K562 (cell line): ENCODE results near the gene CHST13. TPM values are rescaled to one million over a fixed set of nuclear protein-coding genes. Genes with fewer than 3 reads are reported as not detected.
A peak's percentile ranks its signal among the peaks of the same experiment; 100 is the strongest.

Source experiments
- ATAC-seq: fragments of 200-7000 bp; cut with Tn5 transposase; 3 replicates; pipeline ENCODE4 v1.9.1; 2020; ENCODE audit warnings: moderate library complexity
- BruUV-seq: library from RNA; stranded (reverse); fragments of 400-500 nt; replicated peaks from 2 replicates; lab custom pipeline; 2021; lab: Mats Ljungman, UMichigan
- CTCF ChIA-PET: fragments of 300-600 bp; formaldehyde crosslinking; extraction: SDS; loops from one replicate; lab custom pipeline; 2021; ENCODE audit warnings: low intra/inter-chr PET ratio; lab: Yijun Ruan, JAX
- POLR2A ChIA-PET: fragments of 300-600, 350-650 bp; sonication (Branson Sonifier 250); formaldehyde crosslinking; extraction: SDS; loops from one replicate; lab custom pipeline; 2021; ENCODE audit warnings: antibody characterized with exemption, inconsistent platforms; lab: Yijun Ruan, JAX
- DNase-seq, 4 experiments: peaks; one replicate each; pipeline versions ENCODE4 v3.0.0 to v3.0.0-alpha.2; 2011 to 2018; ENCODE audit warnings: low spot score in 3 of 4, mixed read lengths in 3 of 4; ENCODE audit errors: extremely low read depth in 1 of 4
- FAIRE-seq: peaks from 2 replicates; lab custom pipeline; 2011; peaks lifted over from hg19 to GRCh38; lab: Jason Lieb, UNC
- H2AFZ ChIP-seq: 2 replicates; pipeline ENCODE4 v1.6.0; 2011; ENCODE audit warnings: low read depth, low read length, control low read depth, inconsistent platforms
- H3K27ac ChIP-seq: fragments of 200-600 bp; 3 replicates; pipeline ENCODE4 v1.8.0; 2011; ENCODE audit warnings: low read depth, mild to moderate bottlenecking, control low read depth, inconsistent platforms, low read length, moderate library complexity, mixed read lengths; ENCODE audit errors: extremely low read depth
- H3K27me3 ChIP-seq, 2 experiments: fragments of 300-600 bp in 1 of 2; 2 replicates in 1 of 2; 3 replicates in 1 of 2; pipeline versions ENCODE4 v1.6.0 to v1.8.0; 2011; ENCODE audit warnings: inconsistent platforms in 2 of 2, low read length in 2 of 2, mild to moderate bottlenecking in 1 of 2, mixed read lengths in 1 of 2, moderate library complexity in 1 of 2; ENCODE audit not compliant: control insufficient read depth in 2 of 2, insufficient read depth in 2 of 2
- H3K36me3 ChIP-seq: fragments of 300-600 bp; 3 replicates; pipeline ENCODE4 v1.8.0; 2011; ENCODE audit warnings: mild to moderate bottlenecking, low read length, inconsistent platforms; ENCODE audit not compliant: control insufficient read depth, insufficient read depth
- H3K4me1 ChIP-seq, 2 experiments: fragments of 200-600 bp in 1 of 2; replicated peaks in 1 of 2; 2 replicates in 1 of 2; 3 replicates in 1 of 2; pipeline versions ENCODE4 v1.5.1 to v1.8.0; 2011; ENCODE audit warnings: inconsistent platforms in 2 of 2, low read length in 2 of 2, mild to moderate bottlenecking in 1 of 2, mixed read lengths in 1 of 2, moderate library complexity in 1 of 2; ENCODE audit not compliant: control insufficient read depth in 2 of 2, insufficient read depth in 2 of 2
- H3K4me2 ChIP-seq: 2 replicates; pipeline ENCODE4 v1.6.1; 2011; ENCODE audit warnings: low read length, control low read depth, inconsistent platforms, mixed read lengths; ENCODE audit not compliant: insufficient read depth
- H3K4me3 ChIP-seq: fragments of 200-600 bp; sonication (generic), shearing (Covaris generic); 2 replicates; pipeline ENCODE4 v1.5.1; 2016; ENCODE audit warnings: control low read depth, inconsistent platforms
- H3K79me2 ChIP-seq: fragments of 200-600 bp; 3 replicates; pipeline ENCODE4 v1.8.0; 2011; ENCODE audit warnings: low read length, inconsistent platforms; ENCODE audit not compliant: control insufficient read depth, insufficient read depth
- H3K9ac ChIP-seq, 2 experiments: 2 replicates each; pipeline versions ENCODE4 v1.6.0 to v1.6.1; 2011; ENCODE audit warnings: low read depth in 2 of 2, low read length in 2 of 2, control low read depth in 1 of 2, inconsistent platforms in 1 of 2, mild to moderate bottlenecking in 1 of 2, mixed read lengths in 1 of 2; ENCODE audit not compliant: insufficient read depth in 1 of 2
- H3K9me1 ChIP-seq: one replicate; pipeline ENCODE4 v1.6.0; 2011; ENCODE audit warnings: inconsistent platforms, mild to moderate bottlenecking, low read length, moderate library complexity; ENCODE audit not compliant: control insufficient read depth, insufficient read depth
- H3K9me3 ChIP-seq: replicated peaks from 2 replicates; pipeline ENCODE4 v1.5.1; 2011; ENCODE audit warnings: low read depth, low read length, inconsistent platforms; ENCODE audit not compliant: control insufficient read depth, insufficient read depth
- H4K20me1 ChIP-seq: replicated peaks from 2 replicates; pipeline ENCODE4 v1.6.1; 2011; ENCODE audit warnings: low read length, inconsistent platforms, mixed read lengths; ENCODE audit not compliant: control insufficient read depth, insufficient read depth
- E2F3 ChIP-seq: fragments of 250-450 bp; sonication (Bioruptor Pico); IDR thresholded peaks from 2 replicates; pipeline ENCODE4 v1.4.0; 2020; ENCODE audit warnings: mild to moderate bottlenecking
- FOXK1 ChIP-seq: sonication (generic); formaldehyde crosslinking; IDR thresholded peaks from 2 replicates; pipeline ENCODE4 v1.8.0; 2022; ENCODE audit warnings: missing genetic modification reagents, mild to moderate bottlenecking, borderline replicate concordance
- RFX1 ChIP-seq: fragments of 450-650 bp; IDR thresholded peaks from 2 replicates; pipeline ENCODE4 v1.6.1; 2016; ENCODE audit warnings: mild to moderate bottlenecking, moderate library complexity
- THAP12 ChIP-seq: fragments of 250-450 bp; sonication (Bioruptor Pico); IDR thresholded peaks from 2 replicates; pipeline ENCODE4 v1.9.0; 2021; ENCODE audit warnings: mild to moderate bottlenecking, inconsistent platforms
- ZBED1 ChIP-seq: IDR thresholded peaks from 2 replicates; pipeline ENCODE4 v1.6.1; 2014
- ZNF696 ChIP-seq: fragments of 250-450 bp; sonication (Bioruptor Pico); conservative IDR thresholded peaks from 2 replicates; pipeline ENCODE4 v1.4.0; 2020; ENCODE audit warnings: mild to moderate bottlenecking, moderate library complexity
- WGBS: fragments of 100-300 bp; shearing (Covaris generic); methylation state at CpG from one replicate; pipeline ENCODE4 v1.1.6; 2016; ENCODE audit warnings: low coverage, mixed read lengths; ENCODE audit not compliant: insufficient coverage; ENCODE audit errors: missing lambda C conversion rate; 5-methylcytosine and 5-hydroxymethylcytosine counted together
- in situ Hi-C: fragments of 300-500 bp; cut with MboI; formaldehyde crosslinking; loops from 4 replicates; pipeline ENCODE4 v1.15.0; 2018; ENCODE audit warnings: inconsistent platforms, mixed read lengths
- intact Hi-C: fragments of 100-400 bp; cut with micrococcal nuclease; formaldehyde crosslinking; loops from 2 replicates; pipeline ENCODE4 v1.14.2; 2022
- polyA plus RNA-seq, 8 experiments: library from polyadenylated mRNA; depleted of rRNA in 4 of 8; stranded (reverse) in 5 of 8; unstranded in 3 of 8; fragments of >200 nt; fragmentation: Nextera tagmentation in 2 of 8; fragmentation: Illumina TruSeq in 1 of 8; extraction: Ambion mirVana in 2 of 8; extraction: Trizol in 1 of 8; gene quantifications; 2 replicates each; pipeline versions ENCODE4 v1.2.1 to v1.2.3, GENCODE V29; 2011 to 2014; ENCODE audit warnings: inconsistent platforms in 1 of 8, missing spikeins in 1 of 8
- total RNA-seq, 7 experiments: library from RNA; depleted of rRNA in 6 of 7; stranded (reverse); fragments of >200 nt in 6 of 7; fragmentation: Illumina TruSeq in 2 of 7; extraction: Trizol in 2 of 7; gene quantifications; 2 replicates each; pipeline versions ENCODE4 v1.2.1 to v1.2.3, GENCODE V29; 2011 to 2021; ENCODE audit warnings: low replicate concordance in 1 of 7

The CHST13 gene
- total and polyA plus RNA-seq, 9 of the 15 experiments (the other 6 are each of a cell fraction or from before 2014, with no cell fraction given): not detected

- in situ Hi-C loops (no loop called here), intact Hi-C loops (no loop called here)
- TF ChIP-seq ZBED1 (no peak), RFX1 (peak; percentile 81), THAP12 (CRISPR knock-in tag) (no peak), FOXK1 (CRISPR knock-in tag) (no peak), E2F3 (no peak), ZNF696 (no peak)
- Histone ChIP-seq H3K27ac (no peak overlapping the region), H3K9me3 (no peaks in the 10 kb centered on the region), H3K4me3 (no peak overlapping the region), H3K27me3 (peaks cover 2 to 23% of the 10 kb centered on the region in 2 experiments; a peak in 3 of 5 replicates), H3K9ac (no peak overlapping the region), H3K36me3 (no peaks in the 10 kb centered on the region), H3K9me1 (no peaks in the 10 kb centered on the region), H3K4me2 (no peak overlapping the region), H3K79me2 (no peaks in the 10 kb centered on the region), H2AFZ (no peak overlapping the region), H4K20me1 (no peaks in the 10 kb centered on the region), H3K4me1 (no peaks in the 10 kb centered on the region)
- no peak for DNase-seq
- no peak for FAIRE-seq
- CTCF ChIA-PET: no interaction called here
- ATAC-seq: no peak
- POLR2A ChIA-PET: no interaction called here
- BruUV-seq: no TSS peak
- WGBS: 3% methylated on average over 4 of the region's 5 CpGs
Observed at GRCh38 chr3:126501054-126501453, 22.9 kb upstream of the CHST13 start.
